CD14-positive monocyte (primary cell): ENCODE results near the gene LRRC72. TPM values are rescaled to one million over a fixed set of nuclear protein-coding genes. Genes with fewer than 3 reads are reported as not detected.
"Not testable (repeated sequence)": the region's sequence is repeated elsewhere in the genome, so short reads cannot be mapped to it uniquely, and the experiment has no call there.

ENCODE experiments used
- DNase-seq, 3 donors: peaks; one replicate each; pipeline ENCODE4 v3.0.0-alpha.2; 2011 to 2022
- H2AFZ ChIP-seq: 2 replicates; pipeline ENCODE4 v1.6.0; 2012; ENCODE audit warnings: mild to moderate bottlenecking, low read depth, low read length, inconsistent platforms; ENCODE audit not compliant: insufficient read depth, poor library complexity, severe bottlenecking
- H3K27ac ChIP-seq, 2 donors: 1 replicate in 1 of 2; 2 replicates in 1 of 2; pipeline ENCODE4 v1.5.1; 2012 to 2013; ENCODE audit warnings: low read length in 2 of 2, control low read depth in 1 of 2, inconsistent platforms in 1 of 2, low read depth in 1 of 2, mild to moderate bottlenecking in 1 of 2
- H3K27me3 ChIP-seq, 2 donors: one replicate each; pipeline versions ENCODE4 v1.6.0 to v1.6.1; 2011 to 2013; ENCODE audit warnings: low read length in 2 of 2; ENCODE audit not compliant: control insufficient read depth in 2 of 2, insufficient read depth in 2 of 2
- H3K36me3 ChIP-seq, 2 donors: replicated peaks in 1 of 2; 1 replicate in 1 of 2; 2 replicates in 1 of 2; pipeline versions ENCODE4 v1.5.1 to v1.6.1; 2012 to 2013; ENCODE audit warnings: low read length in 2 of 2, control low read depth in 1 of 2, inconsistent platforms in 1 of 2, mild to moderate bottlenecking in 1 of 2; ENCODE audit not compliant: insufficient read depth in 2 of 2, control insufficient read depth in 1 of 2
- H3K4me1 ChIP-seq, 2 donors: 1 replicate in 1 of 2; 2 replicates in 1 of 2; pipeline versions ENCODE4 v1.5.1 to v1.6.1; 2012 to 2013; ENCODE audit warnings: low read length in 2 of 2, control low read depth in 1 of 2, inconsistent platforms in 1 of 2, mild to moderate bottlenecking in 1 of 2, moderate library complexity in 1 of 2; ENCODE audit not compliant: insufficient read depth in 2 of 2, control insufficient read depth in 1 of 2
- H3K4me2 ChIP-seq: replicated peaks from 2 replicates; pipeline ENCODE3; 2012; ENCODE audit warnings: low read length, moderate library complexity, mild to moderate bottlenecking; ENCODE audit not compliant: poor library complexity, severe bottlenecking; ENCODE audit errors: extremely low read depth
- H3K4me3 ChIP-seq, 3 experiments: fragments of 200-600 bp in 1 of 3; sonication (generic) in 1 of 3; replicated peaks in 1 of 3; 1 replicate in 2 of 3; 2 replicates in 1 of 3; pipeline ENCODE4 v1.5.1; 2011 to 2013; ENCODE audit warnings: low read length in 3 of 3, mild to moderate bottlenecking in 3 of 3, control low read depth in 2 of 3, low read depth in 2 of 3, inconsistent platforms in 1 of 3, moderate library complexity in 1 of 3
- H3K79me2 ChIP-seq: 2 replicates; pipeline ENCODE4 v1.6.0; 2012; ENCODE audit warnings: mild to moderate bottlenecking, control low read depth, inconsistent platforms, low read length, moderate library complexity; ENCODE audit not compliant: insufficient read depth
- H3K9ac ChIP-seq: 2 replicates; pipeline ENCODE4 v1.6.0; 2017; ENCODE audit warnings: low read length, mild to moderate bottlenecking; ENCODE audit not compliant: insufficient read depth, poor library complexity, severe bottlenecking
- H3K9me3 ChIP-seq, 2 donors: replicated peaks in 1 of 2; 1 replicate in 1 of 2; 2 replicates in 1 of 2; pipeline versions ENCODE4 v1.5.1 to v1.6.1; 2012 to 2013; ENCODE audit warnings: low read length in 2 of 2, control low read depth in 1 of 2; ENCODE audit not compliant: control insufficient read depth in 1 of 2, insufficient read depth in 1 of 2
- H4K20me1 ChIP-seq: 2 replicates; pipeline ENCODE4 v1.6.0; 2012; ENCODE audit warnings: mild to moderate bottlenecking, low read length, control low read depth, moderate library complexity; ENCODE audit not compliant: insufficient read depth
- H3K27ac Mint-ChIP-seq, 7 donors: one replicate each; pipeline ENCODE4 v1.8.0; 2020; ENCODE audit warnings: mild to moderate bottlenecking in 7 of 7, mixed read lengths in 7 of 7, moderate library complexity in 6 of 7, inconsistent platforms in 2 of 7
- H3K27me3 Mint-ChIP-seq, 3 donors: one replicate each; pipeline ENCODE4 v1.8.0; 2021 to 2022; ENCODE audit warnings: low read depth in 3 of 3, mild to moderate bottlenecking in 3 of 3, mixed read lengths in 3 of 3, moderate library complexity in 3 of 3, inconsistent platforms in 1 of 3
- H3K36me3 Mint-ChIP-seq, 2 donors: one replicate each; pipeline ENCODE4 v1.8.0; 2020; ENCODE audit warnings: mixed read lengths in 2 of 2, inconsistent platforms in 1 of 2, mild to moderate bottlenecking in 1 of 2
- H3K4me1 Mint-ChIP-seq: one replicate; pipeline ENCODE4 v1.8.0; 2020; ENCODE audit warnings: mild to moderate bottlenecking, mixed read lengths
- H3K4me3 Mint-ChIP-seq, 2 donors: one replicate each; pipeline ENCODE4 v1.8.0; 2020; ENCODE audit warnings: mild to moderate bottlenecking in 2 of 2, mixed read lengths in 2 of 2, moderate library complexity in 1 of 2
- H3K9me3 Mint-ChIP-seq, 7 donors: one replicate each; pipeline ENCODE4 v1.8.0; 2020 to 2022; ENCODE audit warnings: mixed read lengths in 7 of 7, mild to moderate bottlenecking in 6 of 7, moderate library complexity in 6 of 7, inconsistent platforms in 2 of 7
- CTCF ChIP-seq: fragments of 200-600 bp; IDR thresholded peaks from one replicate; pipeline ENCODE4 v1.8.0; 2022; ENCODE audit warnings: antibody characterized with exemption, mild to moderate bottlenecking
- WGBS: methylation state at CpG from one replicate; pipeline ENCODE4 v1.1.5; 2013; ENCODE audit warnings: missing lambda C conversion rate; ENCODE audit not compliant: insufficient coverage; 5-methylcytosine and 5-hydroxymethylcytosine counted together
- intact Hi-C, 2 donors: fragments of 100-400 bp; cut with micrococcal nuclease; formaldehyde crosslinking; loops; one replicate each; pipeline versions ENCODE4 v1.15.0 to v1.15.1; 2023
- polyA plus RNA-seq, 3 donors: library from polyadenylated mRNA; depleted of rRNA in 1 of 3; unstranded in 2 of 3; stranded (reverse) in 1 of 3; fragments of 300-500 nt in 2 of 3; fragments of >200 nt in 1 of 3; fragmentation: Illumina TruSeq in 2 of 3; gene quantifications; 1 replicate in 2 of 3; 2 replicates in 1 of 3; pipeline ENCODE4 v1.2.3, GENCODE V29; 2012 to 2021

The LRRC72 gene
- polyA plus RNA-seq, 3 donors = not detected

GRCh38 chr7:16514729-16515128, 11.9 kb upstream of the LRRC72 start:
- no peak for TF ChIP-seq CTCF
- intact Hi-C loops = no loop called here
- Histone ChIP-seq H4K20me1 (no peaks in the 10 kb centered on the region), H3K79me2 (no peaks in the 10 kb centered on the region), H3K27ac (no peak overlapping the region), H3K9ac (no peak overlapping the region), H3K4me3 (no peak overlapping the region), H3K4me1 (no peaks in the 10 kb centered on the region), H3K36me3 (no peaks in the 10 kb centered on the region), H3K27me3 (no peaks in the 10 kb centered on the region), H3K4me2 (no peak overlapping the region), H2AFZ (no peak overlapping the region), H3K9me3 (no peaks in the 10 kb centered on the region)
- Mint-ChIP-seq H3K9me3 (peaks cover 0 to under 1% (median 0%) of the 10 kb centered on the region in 7 donors), H3K36me3 (no peaks in the 10 kb centered on the region), H3K27ac (no peak overlapping the region), H3K27me3 (no peaks in the 10 kb centered on the region), H3K4me3 (no peak overlapping the region), H3K4me1 (no peaks in the 10 kb centered on the region)
- no peak for DNase-seq

- Mint-ChIP-seq H3K4me1 (no peaks in the 10 kb centered on the region), H3K27ac (no peak overlapping the region), H3K9me3 (peaks cover 0 to 2% (median 0%) of the 10 kb centered on the region in 7 donors), H3K27me3 (no peaks in the 10 kb centered on the region), H3K4me3 (no peak overlapping the region), H3K36me3 (no peaks in the 10 kb centered on the region)
- TF ChIP-seq CTCF = no peak
- no peaks in the 10 kb centered on the region for H3K79me2 ChIP-seq
- H3K9ac ChIP-seq = no peak overlapping the region
- no peak overlapping the region for H2AFZ ChIP-seq
- H3K27ac ChIP-seq = no peak overlapping the region
- intact Hi-C loops = no loop called here
- no peaks in the 10 kb centered on the region for H3K9me3 ChIP-seq
- no peaks in the 10 kb centered on the region for H3K36me3 ChIP-seq
- H3K27me3 ChIP-seq = no peaks in the 10 kb centered on the region
- no peak overlapping the region for H3K4me3 ChIP-seq
- no peak for DNase-seq
- H4K20me1 ChIP-seq = no peaks in the 10 kb centered on the region
- WGBS = no CpG with 5 or more reads among the region's 2 CpGs
- H3K4me2 ChIP-seq = no peak overlapping the region
- H3K4me1 ChIP-seq = no peaks in the 10 kb centered on the region
These were observed 10.6 kb upstream of the LRRC72 start for GRCh38 chr7:16515785-16516685.

GRCh38 chr7:16519985-16520384, 6.6 kb upstream of the LRRC72 start:
- H3K27me3 Mint-ChIP-seq, H3K79me2 ChIP-seq, intact Hi-C loops, DNase-seq, H2AFZ ChIP-seq, H3K9me3 Mint-ChIP-seq, H3K27me3 ChIP-seq, H3K4me1 Mint-ChIP-seq, H3K4me3 Mint-ChIP-seq, H3K9me3 ChIP-seq, H3K4me1 ChIP-seq, H4K20me1 ChIP-seq, H3K36me3 Mint-ChIP-seq, H3K4me3 ChIP-seq, H3K27ac ChIP-seq, H3K4me2 ChIP-seq, H3K36me3 ChIP-seq, H3K9ac ChIP-seq, H3K27ac Mint-ChIP-seq: not testable (repeated sequence)
- WGBS = no CpG with 5 or more reads among the region's 2 CpGs
